ENCODE data around the gene LGALS8.

DNA sequence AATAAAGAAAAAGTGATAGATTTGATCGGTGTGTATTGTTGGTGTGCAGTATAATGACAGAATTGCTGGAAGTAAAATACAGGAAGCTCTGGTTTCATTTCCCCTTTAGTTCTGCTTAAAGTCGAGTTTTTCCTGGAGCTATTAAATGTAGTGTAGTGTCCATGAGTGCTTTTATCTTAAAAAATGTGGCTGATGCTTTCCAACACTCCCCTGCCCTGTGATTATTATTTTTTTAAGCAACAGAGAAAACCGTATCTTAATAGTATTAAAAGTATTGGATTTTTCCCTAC lies 1.1 kb downstream of the LGALS8 start:
- no peak for TF ChIP-seq POLR2AphosphoS5 (IDR thresholded peaks at IDR 0.05; ENCODE audit: low read depth, low read length)
- TF ChIP-seq, protein P1, sequence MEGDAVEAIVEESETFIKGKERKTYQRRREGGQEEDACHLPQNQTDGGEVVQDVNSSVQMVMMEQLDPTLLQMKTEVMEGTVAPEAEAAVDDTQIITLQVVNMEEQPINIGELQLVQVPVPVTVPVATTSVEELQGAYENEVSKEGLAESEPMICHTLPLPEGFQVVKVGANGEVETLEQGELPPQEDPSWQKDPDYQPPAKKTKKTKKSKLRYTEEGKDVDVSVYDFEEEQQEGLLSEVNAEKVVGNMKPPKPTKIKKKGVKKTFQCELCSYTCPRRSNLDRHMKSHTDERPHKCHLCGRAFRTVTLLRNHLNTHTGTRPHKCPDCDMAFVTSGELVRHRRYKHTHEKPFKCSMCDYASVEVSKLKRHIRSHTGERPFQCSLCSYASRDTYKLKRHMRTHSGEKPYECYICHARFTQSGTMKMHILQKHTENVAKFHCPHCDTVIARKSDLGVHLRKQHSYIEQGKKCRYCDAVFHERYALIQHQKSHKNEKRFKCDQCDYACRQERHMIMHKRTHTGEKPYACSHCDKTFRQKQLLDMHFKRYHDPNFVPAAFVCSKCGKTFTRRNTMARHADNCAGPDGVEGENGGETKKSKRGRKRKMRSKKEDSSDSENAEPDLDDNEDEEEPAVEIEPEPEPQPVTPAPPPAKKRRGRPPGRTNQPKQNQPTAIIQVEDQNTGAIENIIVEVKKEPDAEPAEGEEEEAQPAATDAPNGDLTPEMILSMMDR (IDR thresholded peaks at IDR 0.05 in 2 of 3, conservative IDR thresholded peaks at IDR 0.05 in 1 of 3; ENCODE audit: borderline replicate concordance in 1 of 3, insufficient read depth in 1 of 3, low read depth in 2 of 3, low read length in 2 of 3): no peak
- TF ChIP-seq POLR2A (IDR thresholded peaks at IDR 0.05; ENCODE audit: borderline replicate concordance, extremely low read depth, insufficient read depth, insufficient read length): no peak
- no peak for TF ChIP-seq ZFX (IDR thresholded peaks at IDR 0.05)
- TF ChIP-seq, protein P2, sequence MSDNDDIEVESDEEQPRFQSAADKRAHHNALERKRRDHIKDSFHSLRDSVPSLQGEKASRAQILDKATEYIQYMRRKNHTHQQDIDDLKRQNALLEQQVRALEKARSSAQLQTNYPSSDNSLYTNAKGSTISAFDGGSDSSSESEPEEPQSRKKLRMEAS (IDR thresholded peaks at IDR 0.05): no peak
- no peak for TF ChIP-seq YY1 (IDR thresholded peaks at IDR 0.05; ENCODE audit: extremely low read depth, insufficient replicate concordance, low read depth, low read length)
- no peak for TF ChIP-seq CEBPB (IDR thresholded peaks at IDR 0.05; ENCODE audit: low read depth)
- no peak for TF ChIP-seq EZH2 (IDR thresholded peaks at IDR 0.05)
- TF ChIP-seq RAD21 (IDR thresholded peaks at IDR 0.05; ENCODE audit: low read depth): no peak
